H1 (cell line): Measurements from ENCODE around the gene INF2. TPM values are rescaled to one million over a fixed set of nuclear protein-coding genes. Genes with fewer than 3 reads are reported as not detected.
A peak's percentile ranks its signal among the peaks of the same experiment; 100 is the strongest.

Experiments
- CTCF ChIA-PET: fragments of 300-600 bp; sonication (Branson Sonifier 250); formaldehyde crosslinking; loops from one replicate; lab custom pipeline; 2021; ENCODE audit not compliant: partially characterized antibody; lab: Charles Lee
- POLR2A ChIA-PET: fragments of 300-600 bp; sonication (Branson Sonifier 250); formaldehyde crosslinking; loops from one replicate; lab custom pipeline; 2021; ENCODE audit warnings: inconsistent platforms; ENCODE audit not compliant: partially characterized antibody; lab: Charles Lee
- DNase-seq, 2 experiments: peaks; one replicate each; pipeline versions ENCODE4 v3.0.0 to v3.0.0-alpha.2; 2010 to 2022; ENCODE audit warnings: low spot score in 2 of 2, low read depth in 1 of 2, mixed read lengths in 1 of 2
- FAIRE-seq: peaks from 2 replicates; lab custom pipeline; 2011; peaks lifted over from hg19 to GRCh38; lab: Jason Lieb, UNC
- H2AFZ ChIP-seq: 2 replicates; pipeline ENCODE4 v1.8.1; 2012; ENCODE audit warnings: low read length, inconsistent platforms
- H2AK5ac ChIP-seq: 2 replicates; pipeline ENCODE4 v1.6.1; 2013; ENCODE audit warnings: low read depth, low read length
- H2BK120ac ChIP-seq: replicated peaks from 2 replicates; pipeline ENCODE3; 2013; ENCODE audit warnings: low read depth, low read length, inconsistent platforms
- H2BK12ac ChIP-seq: 2 replicates; pipeline ENCODE4 v1.6.1; 2013; ENCODE audit warnings: low read depth, low read length
- H2BK15ac ChIP-seq: 2 replicates; pipeline ENCODE4 v1.6.1; 2013; ENCODE audit warnings: low read length
- H2BK20ac ChIP-seq: 2 replicates; pipeline ENCODE4 v1.6.1; 2013; ENCODE audit warnings: low read length
- H2BK5ac ChIP-seq: 2 replicates; pipeline ENCODE4 v1.6.1; 2013; ENCODE audit warnings: low read depth, low read length
- H3K14ac ChIP-seq: 2 replicates; pipeline ENCODE4 v1.6.1; 2013; ENCODE audit warnings: inconsistent platforms; ENCODE audit not compliant: insufficient read length
- H3K18ac ChIP-seq: 2 replicates; pipeline ENCODE4 v1.6.1; 2013; ENCODE audit warnings: low read length; ENCODE audit errors: extremely low read depth
- H3K23ac ChIP-seq: 2 replicates; pipeline ENCODE4 v1.6.1; 2013; ENCODE audit warnings: inconsistent platforms; ENCODE audit not compliant: insufficient read length
- H3K23me2 ChIP-seq: 2 replicates; pipeline ENCODE4 v1.6.1; 2013; ENCODE audit warnings: low read depth, low read length
- H3K27ac ChIP-seq: 2 replicates; pipeline ENCODE4 v1.6.1; 2011; ENCODE audit warnings: low read depth, low read length, inconsistent platforms
- H3K27me3 ChIP-seq, 4 experiments: replicated peaks in 1 of 4; 1 replicate in 1 of 4; 2 replicates in 3 of 4; pipeline versions ENCODE4 v1.6.1 to v1.8.1; 2011 to 2013; ENCODE audit warnings: low read length in 3 of 4, mild to moderate bottlenecking in 3 of 4, inconsistent platforms in 2 of 4, mixed read lengths in 2 of 4, moderate library complexity in 1 of 4; ENCODE audit not compliant: control insufficient read depth in 3 of 4, insufficient read depth in 3 of 4; ENCODE audit errors: extremely low read depth in 1 of 4
- H3K36me3 ChIP-seq, 4 experiments: 2 replicates each; pipeline versions ENCODE4 v1.6.1 to v1.8.1; 2011 to 2013; ENCODE audit warnings: mild to moderate bottlenecking in 4 of 4, low read length in 3 of 4, moderate library complexity in 2 of 4, control low read depth in 1 of 4, inconsistent platforms in 1 of 4; ENCODE audit not compliant: insufficient read depth in 4 of 4, control insufficient read depth in 2 of 4
- H3K4ac ChIP-seq: replicated peaks from 2 replicates; pipeline ENCODE3; 2013; ENCODE audit warnings: low read length, low read depth, mixed read lengths, inconsistent platforms; ENCODE audit not compliant: insufficient read length
- H3K4me1 ChIP-seq, 4 experiments: replicated peaks in 1 of 4; 1 replicate in 1 of 4; 2 replicates in 3 of 4; pipeline versions ENCODE4 v1.6.1 to v1.8.1; 2011 to 2013; ENCODE audit warnings: low read length in 3 of 4, inconsistent platforms in 2 of 4, mixed read lengths in 1 of 4; ENCODE audit not compliant: insufficient read depth in 4 of 4, control insufficient read depth in 3 of 4
- H3K4me2 ChIP-seq, 2 experiments: 2 replicates each; pipeline versions ENCODE4 v1.6.1 to v1.8.1; 2011 to 2013; ENCODE audit warnings: low read depth in 2 of 2, low read length in 2 of 2, control low read depth in 1 of 2, inconsistent platforms in 1 of 2, mild to moderate bottlenecking in 1 of 2; ENCODE audit not compliant: insufficient read depth in 1 of 2
- H3K4me3 ChIP-seq, 4 experiments: fragments of 200-600, 300-600 bp in 1 of 4; sonication (generic), shearing (Covaris generic), sonication (Bioruptor Twin) in 1 of 4; 2 replicates each; pipeline versions ENCODE4 v1.5.1 to v1.8.1; 2011 to 2016; ENCODE audit warnings: low read length in 4 of 4, low read depth in 3 of 4, control low read depth in 2 of 4, inconsistent platforms in 2 of 4, mild to moderate bottlenecking in 2 of 4, mixed read lengths in 1 of 4, moderate library complexity in 1 of 4; ENCODE audit not compliant: insufficient read depth in 2 of 4; ENCODE audit errors: extremely low read depth in 1 of 4
- H3K56ac ChIP-seq: replicated peaks from 2 replicates; pipeline ENCODE3; 2013; ENCODE audit warnings: low read depth, mild to moderate bottlenecking, mixed read lengths, low read length, inconsistent platforms; ENCODE audit not compliant: insufficient read length
- H3K79me1 ChIP-seq: 2 replicates; pipeline ENCODE4 v1.6.1; 2013; ENCODE audit warnings: low read depth, low read length, control low read depth
- H3K79me2 ChIP-seq, 2 experiments: 2 replicates each; pipeline versions ENCODE4 v1.6.1 to v1.8.1; 2012 to 2013; ENCODE audit warnings: low read length in 2 of 2, mild to moderate bottlenecking in 2 of 2, inconsistent platforms in 1 of 2; ENCODE audit not compliant: insufficient read depth in 2 of 2, control insufficient read depth in 1 of 2
- H3K9ac ChIP-seq, 4 experiments: replicated peaks in 1 of 4; 1 replicate in 1 of 4; 2 replicates in 3 of 4; pipeline versions ENCODE4 v1.6.1 to v1.8.1; 2011 to 2013; ENCODE audit warnings: low read depth in 3 of 4, low read length in 3 of 4, control low read depth in 2 of 4, mild to moderate bottlenecking in 2 of 4, moderate library complexity in 2 of 4, inconsistent platforms in 1 of 4; ENCODE audit errors: extremely low read depth in 1 of 4
- H3K9me3 ChIP-seq, 2 experiments: 2 replicates each; pipeline versions ENCODE4 v1.6.1 to v1.8.1; 2012 to 2013; ENCODE audit warnings: mild to moderate bottlenecking in 2 of 2, moderate library complexity in 2 of 2, control low read depth in 1 of 2, inconsistent platforms in 1 of 2, low read depth in 1 of 2, low read length in 1 of 2, mixed read lengths in 1 of 2; ENCODE audit not compliant: insufficient read depth in 2 of 2
- H4K20me1 ChIP-seq, 2 experiments: replicated peaks in 1 of 2; 2 replicates each; pipeline versions ENCODE3 to v1.8.1; 2011 to 2013; ENCODE audit warnings: inconsistent platforms in 2 of 2, low read length in 2 of 2, mild to moderate bottlenecking in 1 of 2; ENCODE audit not compliant: insufficient read depth in 2 of 2, control insufficient read depth in 1 of 2
- H4K5ac ChIP-seq: 2 replicates; pipeline ENCODE4 v1.6.1; 2013; ENCODE audit warnings: low read length, low read depth, mixed read lengths, inconsistent platforms; ENCODE audit not compliant: insufficient read length
- H4K8ac ChIP-seq: 2 replicates; pipeline ENCODE4 v1.8.0; 2013; ENCODE audit warnings: mild to moderate bottlenecking, moderate library complexity, low read length, inconsistent platforms; ENCODE audit not compliant: insufficient read depth; ENCODE audit errors: extremely low read depth
- H4K91ac ChIP-seq: replicated peaks from 2 replicates; pipeline ENCODE3; 2013; ENCODE audit warnings: low read length, mixed read lengths, inconsistent platforms; ENCODE audit not compliant: insufficient read length
- BCL11A ChIP-seq, 2 experiments: IDR thresholded peaks; one replicate each; pipeline ENCODE4 v1.6.1; 2011; ENCODE audit warnings: low read depth in 2 of 2, low read length in 2 of 2, mild to moderate bottlenecking in 2 of 2
- CEBPB ChIP-seq: IDR thresholded peaks from 2 replicates; pipeline ENCODE4 v1.6.1; 2012; ENCODE audit warnings: low read depth, low read length
- CREB1 ChIP-seq: IDR thresholded peaks from 2 replicates; pipeline ENCODE4 v1.6.1; 2012; ENCODE audit warnings: inconsistent platforms
- CTBP2 ChIP-seq: IDR thresholded peaks from 2 replicates; pipeline ENCODE4 v1.7.0; 2011; ENCODE audit warnings: borderline replicate concordance, mild to moderate bottlenecking, moderate library complexity, mixed read lengths, low read length; ENCODE audit not compliant: insufficient read depth, insufficient read length
- JUN ChIP-seq: IDR thresholded peaks from 2 replicates; pipeline ENCODE4 v1.6.1; 2011; ENCODE audit warnings: low read depth, mild to moderate bottlenecking, improper control_type of control experiment, low read length
- KDM4A ChIP-seq: IDR thresholded peaks from one replicate; pipeline ENCODE4 v1.7.1; 2012; ENCODE audit warnings: low read depth, mild to moderate bottlenecking, moderate library complexity, low read length, inconsistent platforms; ENCODE audit not compliant: severe bottlenecking
- NANOG ChIP-seq: IDR thresholded peaks from 2 replicates; pipeline ENCODE4 v1.6.1; 2011; ENCODE audit warnings: low read length, low read depth, mild to moderate bottlenecking, inconsistent platforms; ENCODE audit not compliant: insufficient read depth, poor library complexity, severe bottlenecking
- POLR2A ChIP-seq, 2 experiments: IDR thresholded peaks; 1 replicate in 1 of 2; 2 replicates in 1 of 2; pipeline ENCODE4 v1.6.1; 2011; ENCODE audit warnings: low read depth in 2 of 2, low read length in 2 of 2, mild to moderate bottlenecking in 2 of 2; ENCODE audit errors: control extremely low read depth in 1 of 2
- RXRA ChIP-seq: IDR thresholded peaks from 2 replicates; pipeline ENCODE4 v1.6.1; 2011; ENCODE audit warnings: low read depth, mild to moderate bottlenecking, low read length, moderate library complexity; ENCODE audit not compliant: insufficient read depth
- SIN3A ChIP-seq, 2 experiments: IDR thresholded peaks in 1 of 2; conservative IDR thresholded peaks in 1 of 2; 2 replicates each; pipeline ENCODE4 v1.6.1; 2011 to 2012; ENCODE audit warnings: low read length in 2 of 2, improper control_type of control experiment in 1 of 2, low read depth in 1 of 2, mild to moderate bottlenecking in 1 of 2
- SP1 ChIP-seq: IDR thresholded peaks from 2 replicates; pipeline ENCODE4 v1.6.1; 2011; ENCODE audit warnings: low read depth, low read length
- SP2 ChIP-seq: IDR thresholded peaks from 2 replicates; pipeline ENCODE4 v1.6.1; 2012; ENCODE audit warnings: mild to moderate bottlenecking, low read length, inconsistent platforms
- WGBS, 2 experiments: shearing (Covaris generic) in 1 of 2; methylation state at CpG; one replicate each; pipeline versions ENCODE4 v1.1.6 to v1.1.7; 2013 to 2015; ENCODE audit warnings: low lambda C conversion rate in 2 of 2, mixed read lengths in 2 of 2, inconsistent platforms in 1 of 2, low coverage in 1 of 2, missing lambda C conversion rate in 1 of 2; ENCODE audit not compliant: insufficient replicate concordance in 2 of 2, insufficient coverage in 1 of 2, insufficient read length in 1 of 2; ENCODE audit errors: extremely low coverage in 1 of 2, missing lambda C conversion rate in 1 of 2; 5-methylcytosine and 5-hydroxymethylcytosine counted together
- polyA plus RNA-seq, 7 experiments: library from polyadenylated mRNA; depleted of rRNA in 3 of 7; stranded (reverse) in 5 of 7; unstranded in 2 of 7; fragments of >200 nt in 5 of 7; fragments of 200-250 nt in 2 of 7; gene quantifications; 1 replicate in 5 of 7; 2 replicates in 1 of 7; 4 replicates in 1 of 7; pipeline versions ENCODE4 v1.2.1 to v1.2.3, GENCODE V29; 2011 to 2013; ENCODE audit warnings: missing spikeins in 2 of 7, mixed read lengths in 2 of 7
- total RNA-seq: library from RNA; stranded (reverse); fragmentation: NEBNext Ultra II Directional; extraction: Animal tissue kit (Norgen Biotek cat#: 25700); gene quantifications from 2 replicates; pipeline ENCODE4 v1.2.1, GENCODE V29; 2021
- TF ChIP-seq, protein P1 (sequence below): IDR thresholded peaks from 2 replicates; pipeline ENCODE4 v1.6.1; 2011; ENCODE audit warnings: low read length, improper control_type of control experiment

The INF2 gene
- total and polyA plus RNA-seq, 2 of the 8 experiments (the other 6 are each of a cell fraction or from before 2014, with no cell fraction given) = 29.1 to 59.5 TPM

GRCh38 chr14:104718147-104718546 is 28.7 kb downstream of the INF2 start:
- H3K4me3 ChIP-seq = no peak overlapping the region
- no peak overlapping the region for H2BK15ac ChIP-seq
- H3K4me2 ChIP-seq = no peak overlapping the region
- H3K79me2 ChIP-seq = no peaks in the 10 kb centered on the region
- no peak overlapping the region for H2AK5ac ChIP-seq
- H2BK5ac ChIP-seq = no peak overlapping the region
- H2BK20ac ChIP-seq = no peak overlapping the region
- H4K91ac ChIP-seq = no peak overlapping the region
- H4K8ac ChIP-seq = peak overlapping the region; percentile 38; the same call in 1 of the 2 replicates
- no peaks in the 10 kb centered on the region for H3K27me3 ChIP-seq
- H4K20me1 ChIP-seq = peaks cover 0 to 4% of the 10 kb centered on the region in 2 experiments
- H4K5ac ChIP-seq = no peak overlapping the region
- no peaks in the 10 kb centered on the region for H3K79me1 ChIP-seq
- CTCF ChIA-PET = interaction anchor here (1.8 kb wide), 1 partner anchor 13 kb away, joined by 4 read pairs; no protein-coding TSS in a partner anchor
- no peak overlapping the region for H3K27ac ChIP-seq
- no peak overlapping the region for H2AFZ ChIP-seq
- no peak overlapping the region for H3K14ac ChIP-seq
- DNase-seq (no peak), FAIRE-seq (no peak)
- POLR2A ChIA-PET = interaction anchor here (0.7 to 1.7 kb wide), 2 partner anchors 10 to 31 kb away, joined by 3 to 4 read pairs; no protein-coding TSS in a partner anchor
- H3K56ac ChIP-seq = no peak overlapping the region
- no peaks in the 10 kb centered on the region; the same call in 1 of the 2 replicates for H3K23me2 ChIP-seq
- WGBS, 2 experiments = 90% methylated on average over 7 of the region's 10 CpGs; no CpG with 5 or more reads in 1 of the 2 experiments
- H3K23ac ChIP-seq = no peak overlapping the region
- no peak overlapping the region for H2BK12ac ChIP-seq
- no peak overlapping the region for H3K4ac ChIP-seq
- no peaks in the 10 kb centered on the region for H3K9me3 ChIP-seq
- H2BK120ac ChIP-seq = no peak overlapping the region
- H3K4me1 ChIP-seq = peaks cover 0 to 4% (median 2%) of the 10 kb centered on the region in 4 experiments; a peak in 3 of 7 replicates
- peaks cover 0 to 21% (median 2%) of the 10 kb centered on the region in 4 experiments; a peak in 2 of 8 replicates for H3K36me3 ChIP-seq
- no peak overlapping the region for H3K9ac ChIP-seq
- no peak overlapping the region for H3K18ac ChIP-seq
- no peak for TF ChIP-seq BCL11A (IDR thresholded peaks at IDR 0.05; ENCODE audit: low read depth in 2 of 2, low read length in 2 of 2)
- TF ChIP-seq SP2 = no peak
- TF ChIP-seq SIN3A (conservative IDR thresholded peaks at IDR 0.05 in 1 of 2, IDR thresholded peaks at IDR 0.05 in 1 of 2; ENCODE audit: low read depth in 1 of 2, low read length in 2 of 2) = no peak
- TF ChIP-seq KDM4A = no peak
- TF ChIP-seq CEBPB = no peak
- no peak for TF ChIP-seq CTBP2
- TF ChIP-seq SP1 = no peak
- no peak for TF ChIP-seq NANOG
- no peak for TF ChIP-seq RXRA
- no peak for TF ChIP-seq POLR2A (IDR thresholded peaks at IDR 0.05; ENCODE audit: control extremely low read depth in 1 of 2, low read depth in 2 of 2, low read length in 2 of 2)
- no peak for TF ChIP-seq CREB1
- TF ChIP-seq, protein P1, sequence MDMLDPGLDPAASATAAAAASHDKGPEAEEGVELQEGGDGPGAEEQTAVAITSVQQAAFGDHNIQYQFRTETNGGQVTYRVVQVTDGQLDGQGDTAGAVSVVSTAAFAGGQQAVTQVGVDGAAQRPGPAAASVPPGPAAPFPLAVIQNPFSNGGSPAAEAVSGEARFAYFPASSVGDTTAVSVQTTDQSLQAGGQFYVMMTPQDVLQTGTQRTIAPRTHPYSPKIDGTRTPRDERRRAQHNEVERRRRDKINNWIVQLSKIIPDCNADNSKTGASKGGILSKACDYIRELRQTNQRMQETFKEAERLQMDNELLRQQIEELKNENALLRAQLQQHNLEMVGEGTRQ = no peak
- no peak for TF ChIP-seq JUN
